Measurements from ENCODE around the gene PRIM2. TPM values are rescaled to one million over a fixed set of nuclear protein-coding genes. Genes with fewer than 3 reads are reported as not detected.
"Not testable (repeated sequence)": the region's sequence is repeated elsewhere in the genome, so short reads cannot be mapped to it uniquely, and the experiment has no call there.

PRIM2 gene
- total and polyA plus RNA-seq, 8 donors = 1.6 to 7.2 (median 3.3) TPM

- H3K4me1 ChIP-seq; H3K27ac ChIP-seq; DNase-seq; intact Hi-C loops (cut with DNase I); ATAC-seq; H3K9me3 ChIP-seq; FAIRE-seq; H3K4me3 ChIP-seq; H3K27me3 ChIP-seq; H3K36me3 ChIP-seq: not testable (repeated sequence)
- 92 to 93% methylated on average over 2 of the region's 2 CpGs for WGBS, 2 donors
Measured at GRCh38 chr6:57523221-57523620, 205.8 kb downstream of the PRIM2 start.

- intact Hi-C loops (cut with DNase I); H3K27me3 ChIP-seq; H3K36me3 ChIP-seq; H3K9me3 ChIP-seq; H3K4me1 ChIP-seq; H3K4me3 ChIP-seq; FAIRE-seq; DNase-seq; ATAC-seq; H3K27ac ChIP-seq: not testable (repeated sequence)
- WGBS, 2 donors = 100% methylated on average over 1 of the region's 1 CpG; no CpG with 5 or more reads in 1 of the 2 donors
Measured at GRCh38 chr6:57529755-57530154, 212.3 kb downstream of the PRIM2 start.

GRCh38 chr6:57532660-57533059, 215.2 kb downstream of the PRIM2 start:
- H3K4me3 ChIP-seq; DNase-seq; H3K4me1 ChIP-seq; ATAC-seq; FAIRE-seq; H3K9me3 ChIP-seq; intact Hi-C loops (cut with DNase I); H3K36me3 ChIP-seq; H3K27ac ChIP-seq; H3K27me3 ChIP-seq: not testable (repeated sequence)
- WGBS, 2 donors = 93 to 97% methylated on average over 2 of the region's 2 CpGs

GRCh38 chr6:57535121-57535520, 217.7 kb downstream of the PRIM2 start:
- intact Hi-C loops (cut with DNase I); ATAC-seq; H3K9me3 ChIP-seq; H3K27me3 ChIP-seq; H3K27ac ChIP-seq; H3K36me3 ChIP-seq; H3K4me3 ChIP-seq; DNase-seq; H3K4me1 ChIP-seq; FAIRE-seq: not testable (repeated sequence)
- WGBS, 2 donors = 90% methylated on average over 2 of the region's 2 CpGs; no CpG with 5 or more reads in 1 of the 2 donors

- H3K27me3 ChIP-seq; H3K27ac ChIP-seq; H3K4me1 ChIP-seq; H3K9me3 ChIP-seq; FAIRE-seq; DNase-seq; H3K36me3 ChIP-seq; intact Hi-C loops (cut with DNase I); H3K4me3 ChIP-seq: not testable (repeated sequence)
- peak in 1 of 4 donors; percentile 55 for ATAC-seq
- WGBS, 2 donors = 81 to 82% methylated on average over 1 of the region's 1 CpG
Measured at GRCh38 chr6:57535994-57536393, 218.6 kb downstream of the PRIM2 start.

- H3K9me3 ChIP-seq; H3K36me3 ChIP-seq; H3K4me1 ChIP-seq; FAIRE-seq; H3K27ac ChIP-seq; ATAC-seq; intact Hi-C loops (cut with DNase I); H3K27me3 ChIP-seq; H3K4me3 ChIP-seq; DNase-seq: not testable (repeated sequence)
- WGBS, 2 donors = 95 to 98% methylated on average over 3 of the region's 3 CpGs
Measured at GRCh38 chr6:57537916-57538315, 220.5 kb downstream of the PRIM2 start.

GRCh38 chr6:57551961-57552360, 234.5 kb downstream of the PRIM2 start:
- H3K4me3 ChIP-seq; H3K27ac ChIP-seq; H3K27me3 ChIP-seq; DNase-seq; H3K36me3 ChIP-seq; intact Hi-C loops (cut with DNase I); H3K4me1 ChIP-seq; FAIRE-seq; H3K9me3 ChIP-seq; ATAC-seq: not testable (repeated sequence)
- WGBS, 2 donors = 92% methylated on average over 3 of the region's 4 CpGs

- ATAC-seq; H3K9me3 ChIP-seq; H3K27me3 ChIP-seq; H3K4me3 ChIP-seq; intact Hi-C loops (cut with DNase I); FAIRE-seq; DNase-seq; H3K4me1 ChIP-seq; H3K27ac ChIP-seq; H3K36me3 ChIP-seq: not testable (repeated sequence)
- WGBS, 2 donors = 95 to 100% methylated on average over 2 of the region's 2 CpGs
Measured at GRCh38 chr6:57557855-57558254, 240.4 kb downstream of the PRIM2 start.

- not testable (repeated sequence) for H3K9me3 ChIP-seq, FAIRE-seq
Measured at GRCh38 chr6:57559170-57559569, 241.7 kb downstream of the PRIM2 start.

GRCh38 chr6:57562233-57562632, 244.8 kb downstream of the PRIM2 start:
- H3K9me3 ChIP-seq; FAIRE-seq; H3K27me3 ChIP-seq; intact Hi-C loops (cut with DNase I); H3K27ac ChIP-seq; H3K4me1 ChIP-seq; ATAC-seq; H3K4me3 ChIP-seq; DNase-seq; H3K36me3 ChIP-seq: not testable (repeated sequence)
- 95 to 98% methylated on average over 3 of the region's 3 CpGs for WGBS, 2 donors

More at GRCh38 chr6:57559170-57559569, 241.7 kb downstream of the PRIM2 start:
- H3K27ac ChIP-seq; H3K4me3 ChIP-seq; DNase-seq; H3K27me3 ChIP-seq; H3K36me3 ChIP-seq; H3K4me1 ChIP-seq; ATAC-seq; intact Hi-C loops (cut with DNase I): not testable (repeated sequence)

GRCh38 chr6:57572119-57572518, 254.7 kb downstream of the PRIM2 start:
- H3K4me1 ChIP-seq; DNase-seq; FAIRE-seq; H3K27ac ChIP-seq; H3K9me3 ChIP-seq; H3K4me3 ChIP-seq; H3K27me3 ChIP-seq; intact Hi-C loops (cut with DNase I); H3K36me3 ChIP-seq: not testable (repeated sequence)
- ATAC-seq = peak in 2 of 4 donors; percentile 40 to 43
- 53 to 55% methylated on average over 4 of the region's 4 CpGs for WGBS, 2 donors

- intact Hi-C loops (cut with DNase I); H3K4me3 ChIP-seq; FAIRE-seq; ATAC-seq; DNase-seq; H3K27me3 ChIP-seq; H3K36me3 ChIP-seq; H3K9me3 ChIP-seq; H3K27ac ChIP-seq; H3K4me1 ChIP-seq: not testable (repeated sequence)
- 96 to 100% methylated on average over 1 of the region's 1 CpG for WGBS, 2 donors
Measured at GRCh38 chr6:57572844-57573243, 255.4 kb downstream of the PRIM2 start.

- H3K4me1 ChIP-seq; H3K27me3 ChIP-seq; FAIRE-seq; intact Hi-C loops (cut with DNase I); H3K4me3 ChIP-seq; H3K27ac ChIP-seq; DNase-seq; H3K9me3 ChIP-seq; ATAC-seq; H3K36me3 ChIP-seq: not testable (repeated sequence)
- 96 to 100% methylated on average over 1 of the region's 1 CpG for WGBS, 2 donors
Measured at GRCh38 chr6:57577023-57577422, 259.6 kb downstream of the PRIM2 start.

Measured in pancreas (tissue), 10 donors.